Amygdala (tissue), 56 donors: Measurements from ENCODE around the gene MID1IP1.

Experiments used
- DNase-seq, 56 donors: peaks; one replicate each; lab custom pipeline; 2025; lab: John Stamatoyannopoulos, UW

Gene MID1IP1

GRCh38 chrX:38811515-38812243 is 10.4 kb downstream of the MID1IP1 start:
- no peak for DNase-seq

- DNase-seq, result peak in 3 of 56 donors; percentile 1 to 11 (median 3)
These were observed 14.9 kb downstream of the MID1IP1 start for GRCh38 chrX:38816155-38816554.

- DNase-seq, result peak in 4 of 56 donors; percentile 0 to 7 (median 2)
These were observed 15.9 kb downstream of the MID1IP1 start for GRCh38 chrX:38817004-38817703.

DNA sequence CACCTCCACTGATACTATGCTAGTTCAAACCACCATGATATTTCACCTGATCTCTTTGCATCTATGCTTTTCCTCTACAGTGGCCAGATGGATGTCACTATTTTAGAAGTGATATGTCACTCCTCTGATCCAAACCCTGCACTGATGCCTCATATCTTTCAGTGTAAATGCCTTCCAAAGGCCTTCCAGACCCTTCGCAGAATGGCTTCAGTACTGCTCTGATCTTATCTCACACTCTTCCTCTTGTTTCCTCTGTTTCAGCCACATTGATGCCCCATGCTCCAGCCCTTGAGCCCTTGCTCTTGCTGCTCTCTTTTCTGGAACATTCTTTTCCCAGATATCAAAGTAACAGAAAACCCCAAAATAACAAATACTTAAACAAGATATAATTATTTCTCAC is 17.9 kb downstream of the MID1IP1 start:
- no peak for DNase-seq

DNA sequence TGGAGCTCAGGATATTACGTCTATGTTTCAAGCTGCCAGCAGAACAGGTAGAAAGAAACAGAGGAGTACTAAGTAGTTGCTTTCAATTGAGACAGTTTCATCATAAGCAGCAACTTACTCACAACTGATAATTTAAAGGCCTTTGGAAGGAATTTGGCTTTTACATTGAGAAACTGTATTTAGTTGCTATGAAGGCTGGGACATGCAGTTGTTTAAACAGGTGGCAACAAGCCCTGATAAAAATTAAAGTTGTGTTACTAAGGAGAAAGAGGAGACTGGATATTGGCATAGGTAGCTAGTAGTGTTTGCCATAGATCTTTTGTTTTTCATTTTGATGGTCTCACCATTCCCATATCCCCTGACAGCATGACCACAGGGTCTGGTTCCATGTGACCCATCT is 18.4 kb downstream of the MID1IP1 start:
- DNase-seq, result no peak

DNA sequence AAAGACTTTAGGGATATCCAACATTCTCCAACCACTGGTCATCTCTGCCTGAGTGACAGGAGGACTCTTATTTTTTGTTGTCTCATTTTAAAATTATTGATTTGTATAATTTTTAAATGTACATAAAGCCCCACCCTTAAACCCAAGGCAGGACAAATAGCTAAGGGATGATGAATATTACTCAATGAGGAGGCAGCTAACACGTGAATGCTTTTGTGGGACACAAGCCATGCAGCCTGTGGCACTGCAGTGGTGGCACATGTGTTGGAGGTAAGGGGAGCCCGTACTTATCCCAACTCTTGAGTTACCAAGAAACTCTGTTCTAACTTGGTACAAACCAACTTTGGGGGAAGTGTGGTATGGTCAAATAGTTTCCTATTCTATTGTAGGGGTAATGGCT is 19.5 kb downstream of the MID1IP1 start:
- DNase-seq, result no peak

DNA sequence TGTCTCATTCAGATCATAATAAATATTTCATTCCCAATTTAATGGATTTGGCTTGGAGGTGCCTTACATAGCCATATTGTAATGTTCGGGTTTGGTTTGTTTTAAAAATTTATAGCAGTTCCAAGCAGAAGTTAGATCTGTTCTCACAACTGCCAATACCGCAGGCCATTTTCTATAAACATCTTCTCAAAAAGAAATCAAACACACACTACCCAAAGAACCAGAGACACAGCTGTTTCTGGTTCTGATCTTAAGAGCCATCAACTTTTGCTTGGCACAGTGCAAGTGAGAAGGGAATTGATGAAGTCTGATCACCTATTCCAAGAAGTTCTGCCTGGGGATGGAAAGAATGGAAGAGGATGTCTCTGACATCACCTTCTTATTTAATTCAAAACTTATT is 22.9 kb downstream of the MID1IP1 start:
- DNase-seq, result no peak

GRCh38 chrX:38831949-38832348 is 30.7 kb downstream of the MID1IP1 start:
- DNase-seq, result no peak

- no peak for DNase-seq
These were observed 36.1 kb downstream of the MID1IP1 start for GRCh38 chrX:38837389-38837788.

DNA sequence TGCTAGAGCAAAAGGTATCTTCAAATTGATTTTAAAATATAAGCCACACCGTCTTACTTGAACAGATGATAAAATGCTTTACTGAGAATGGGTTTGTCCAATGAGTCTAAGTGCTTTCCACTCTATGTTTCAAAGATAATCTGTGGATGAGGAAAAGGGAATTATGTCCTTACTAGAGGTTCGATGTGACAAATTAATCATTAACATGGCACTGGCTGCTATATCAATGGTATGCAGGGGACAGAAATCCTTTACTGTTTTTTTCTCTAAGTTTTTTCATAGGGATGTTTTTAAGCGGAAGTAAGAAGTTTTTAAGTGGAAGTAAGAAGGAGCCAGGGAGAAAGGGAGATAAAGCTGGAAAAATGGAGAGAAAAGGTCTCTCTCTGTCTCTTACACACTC is 38.0 kb downstream of the MID1IP1 start:
- DNase-seq, result no peak

DNA sequence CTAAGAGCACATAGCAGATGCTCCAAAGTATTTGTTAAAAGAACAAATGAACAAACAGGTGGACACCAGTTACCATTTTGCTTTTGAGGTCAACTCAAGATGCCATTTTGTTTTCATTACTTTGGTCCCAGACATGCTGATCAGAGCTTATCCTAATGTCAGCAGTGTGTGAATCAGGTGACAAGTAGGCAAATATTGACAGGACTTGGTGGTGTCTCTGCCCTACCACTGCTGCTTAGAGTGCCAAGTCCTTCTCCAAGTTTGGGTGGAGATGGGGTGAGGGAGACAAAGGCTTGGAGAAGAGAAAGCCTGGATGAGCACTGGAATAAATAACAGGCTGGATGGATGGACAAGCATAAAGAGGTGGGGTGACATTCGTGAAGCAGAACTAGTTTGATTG is 38.7 kb downstream of the MID1IP1 start:
- no peak for DNase-seq

DNA sequence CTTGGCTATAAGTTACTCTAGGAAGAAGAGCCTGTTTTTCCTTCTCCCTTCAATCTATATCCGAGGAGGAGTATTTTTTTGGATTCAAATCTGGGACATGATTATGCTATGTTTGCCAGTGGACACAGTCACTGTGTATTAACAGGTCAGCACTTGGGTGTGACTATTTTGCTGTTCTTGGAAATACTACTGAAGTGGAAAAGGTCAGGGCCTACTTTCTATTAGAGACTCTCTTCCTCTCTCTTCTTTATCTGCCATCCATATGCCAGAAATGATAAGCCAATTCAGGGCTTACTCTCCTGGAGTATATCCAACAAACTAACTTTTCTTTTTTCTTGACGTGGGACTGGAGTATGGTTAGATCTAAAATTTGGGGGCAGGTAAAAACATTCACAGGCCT is 40.5 kb downstream of the MID1IP1 start:
- no peak for DNase-seq

DNA sequence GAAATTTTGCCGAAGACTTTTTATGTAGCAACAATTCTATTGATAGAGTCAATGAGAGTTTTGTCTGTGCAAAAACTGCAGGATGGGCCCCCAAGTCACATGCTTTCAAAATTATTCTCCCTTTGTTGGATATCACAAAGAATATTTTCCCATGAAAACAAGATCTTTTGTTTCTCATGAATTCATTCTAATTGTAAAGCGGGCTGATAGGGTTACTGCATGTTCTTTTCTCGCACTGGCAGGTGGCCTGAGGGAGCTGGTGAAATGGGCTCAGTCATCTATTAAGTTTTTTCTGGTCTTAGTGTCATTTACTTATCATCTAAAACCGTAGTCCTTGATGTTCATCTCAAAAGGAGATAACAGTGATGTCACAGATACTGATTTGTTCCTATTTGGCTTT is 44.2 kb downstream of the MID1IP1 start:
- DNase-seq, result peak in 12 of 56 donors; percentile 0 to 49 (median 2)

GRCh38 chrX:38847206-38847902 is 46.1 kb downstream of the MID1IP1 start:
- DNase-seq, result no peak

GRCh38 chrX:38847903-38848230 is 46.6 kb downstream of the MID1IP1 start:
- no peak for DNase-seq

GRCh38 chrX:38848671-38849455 is 47.6 kb downstream of the MID1IP1 start:
- peak in 2 of 56 donors; percentile 0 to 1 for DNase-seq

DNA sequence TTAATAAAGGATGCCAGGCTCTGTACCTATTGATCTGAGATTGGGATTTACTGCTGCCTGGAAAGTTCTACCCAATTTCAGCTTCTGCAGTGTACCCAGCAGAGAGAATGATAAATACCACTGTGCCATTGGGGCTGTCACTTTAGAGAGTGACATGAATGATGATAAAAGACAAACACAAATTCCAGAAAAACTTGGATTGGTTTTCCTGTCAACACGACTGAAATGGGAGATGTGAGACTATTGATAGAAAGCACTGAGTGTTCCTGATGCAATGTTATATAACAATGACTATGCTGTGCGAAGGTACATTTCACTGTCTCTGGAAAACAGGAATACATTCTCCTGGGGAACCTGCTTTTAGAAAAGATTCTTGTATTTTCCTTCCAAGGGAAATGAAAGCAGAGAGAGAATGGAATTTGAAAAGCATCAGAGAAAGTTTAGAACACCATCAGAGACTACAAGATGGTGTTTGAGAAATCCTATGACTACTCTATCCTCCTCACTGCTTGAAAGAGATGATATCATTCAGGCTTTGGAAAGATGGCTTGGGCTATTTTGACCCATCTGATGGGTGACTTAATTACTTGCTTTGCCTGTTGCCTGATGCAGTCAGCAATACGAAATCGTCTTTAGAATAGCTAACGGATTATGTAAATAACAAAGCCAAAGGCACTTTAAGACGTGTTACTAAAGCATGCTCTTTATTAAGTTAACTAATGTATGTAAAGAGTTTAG is 49.7 kb downstream of the MID1IP1 start:
- DNase-seq, result no peak

DNA sequence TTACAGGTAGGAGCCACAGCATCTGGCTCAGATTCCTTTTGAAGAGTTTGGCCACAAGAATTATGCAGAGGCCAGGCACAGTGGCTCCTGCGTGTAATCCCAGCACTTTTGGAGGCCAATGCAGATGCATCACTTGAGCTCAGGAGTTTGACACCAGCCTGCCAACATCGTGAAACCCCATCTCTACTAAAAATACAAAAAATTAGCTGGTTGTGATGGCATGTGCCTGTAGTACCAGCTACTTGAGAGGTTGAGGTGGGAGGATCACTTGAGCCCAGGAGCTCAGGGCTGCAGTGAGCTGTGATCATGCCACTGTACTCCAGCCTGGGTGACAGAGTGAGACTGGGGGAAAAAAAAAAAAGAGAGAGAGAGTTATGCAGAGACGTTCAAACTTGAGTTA is 53.0 kb downstream of the MID1IP1 start:
- no peak for DNase-seq
